ENCODE data around the gene TOP2A. TPM values are rescaled to one million over a fixed set of nuclear protein-coding genes. Genes with fewer than 3 reads are reported as not detected.
A peak's percentile ranks its signal among the peaks of the same experiment; 100 is the strongest.

Gene TOP2A
- total and polyA plus RNA-seq, 9 of the 15 experiments (the other 6 are each of a cell fraction or from before 2014, with no cell fraction given), result 133 to 347 (median 259) TPM

DNA sequence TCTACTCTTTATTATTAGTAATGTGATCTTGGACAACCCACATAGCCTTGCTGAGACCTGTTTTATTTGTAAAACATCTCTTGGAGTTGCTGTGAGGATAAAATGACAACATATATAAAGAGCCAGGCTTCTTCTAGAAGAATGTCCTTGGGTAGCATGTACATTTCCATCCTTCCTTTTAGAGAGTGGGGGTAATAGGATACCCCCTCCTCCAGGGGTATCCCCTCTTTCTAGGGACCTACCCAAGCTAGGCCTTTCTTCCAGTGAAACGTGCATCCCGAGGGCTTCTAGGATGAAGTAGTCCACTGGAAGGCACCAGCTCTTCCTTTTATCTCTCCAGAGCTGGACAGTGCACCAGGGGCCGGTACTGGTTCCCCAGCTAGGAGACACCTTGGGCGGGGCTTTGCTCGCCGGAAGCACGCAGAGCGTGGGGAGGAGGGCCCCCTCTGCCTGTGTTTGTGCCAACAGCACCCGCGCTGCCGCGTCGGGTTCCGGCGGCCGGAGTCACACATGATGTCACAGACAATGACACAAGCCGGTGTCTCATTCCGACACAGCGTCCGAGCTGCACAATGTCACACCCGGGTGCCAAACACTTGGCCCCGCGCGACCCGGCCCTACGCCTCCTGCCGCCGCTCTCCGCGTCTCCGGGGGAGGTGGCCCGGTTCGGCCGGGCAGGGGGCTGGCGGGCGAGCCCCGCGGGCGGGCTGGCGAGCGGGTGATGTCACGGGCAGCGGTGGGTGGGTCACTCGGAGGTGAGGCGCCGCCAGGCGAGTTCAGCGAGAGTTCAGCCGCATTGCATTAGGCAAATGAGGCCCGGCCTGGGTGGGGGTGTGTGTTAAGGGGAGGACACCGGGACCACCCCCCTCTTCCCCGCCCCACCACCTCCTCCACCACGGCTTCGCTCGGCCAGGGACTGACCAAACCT is 76.6 kb downstream of the TOP2A start (continued):
- TF ChIP-seq SRSF1 (IDR thresholded peaks at IDR 0.05; ENCODE audit: low read depth, low read length) (no peak), SRSF9 (IDR thresholded peaks at IDR 0.05; ENCODE audit: borderline replicate concordance, low read depth, low read length) (no peak), NFATC3 (IDR thresholded peaks at IDR 0.05) (no peak), ZFPM2 (CRISPR knock-in tag; IDR thresholded peaks at IDR 0.05) (no peak), RBM17 (IDR thresholded peaks at IDR 0.05; ENCODE audit: borderline replicate concordance, low read depth, low read length) (no peak), ZNF134 (CRISPR knock-in tag; conservative IDR thresholded peaks at IDR 0.05) (no peak), ZC3H11A (IDR thresholded peaks at IDR 0.05; ENCODE audit: low read depth, low read length) (no peak), PTBP1 (IDR thresholded peaks at IDR 0.05; ENCODE audit: low read depth, low read length) (no peak), POLR2B (IDR thresholded peaks at IDR 0.05; ENCODE audit: low read depth, partially characterized antibody) (no peak), SIN3A (IDR thresholded peaks at IDR 0.05; ENCODE audit: borderline replicate concordance in 2 of 2, control insufficient read depth in 1 of 2, low read depth in 2 of 2, low read length in 2 of 2) (0 out of 4 replicates have a peak, but pooled peaks of 1 of the 2 experiments have one; percentile 11), ARHGAP35 (IDR thresholded peaks at IDR 0.05; ENCODE audit: partially characterized antibody) (no peak), CREBBP (IDR thresholded peaks at IDR 0.05; ENCODE audit: low read depth, low read length) (no peak)
- TF ChIP-seq, protein P1, sequence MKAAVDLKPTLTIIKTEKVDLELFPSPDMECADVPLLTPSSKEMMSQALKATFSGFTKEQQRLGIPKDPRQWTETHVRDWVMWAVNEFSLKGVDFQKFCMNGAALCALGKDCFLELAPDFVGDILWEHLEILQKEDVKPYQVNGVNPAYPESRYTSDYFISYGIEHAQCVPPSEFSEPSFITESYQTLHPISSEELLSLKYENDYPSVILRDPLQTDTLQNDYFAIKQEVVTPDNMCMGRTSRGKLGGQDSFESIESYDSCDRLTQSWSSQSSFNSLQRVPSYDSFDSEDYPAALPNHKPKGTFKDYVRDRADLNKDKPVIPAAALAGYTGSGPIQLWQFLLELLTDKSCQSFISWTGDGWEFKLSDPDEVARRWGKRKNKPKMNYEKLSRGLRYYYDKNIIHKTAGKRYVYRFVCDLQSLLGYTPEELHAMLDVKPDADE (conservative IDR thresholded peaks at IDR 0.05; ENCODE audit: control insufficient read depth, low read depth, low read length), result 0 out of 2 replicates have a peak, but pooled peaks have one; percentile 5
- TF ChIP-seq, protein P2, sequence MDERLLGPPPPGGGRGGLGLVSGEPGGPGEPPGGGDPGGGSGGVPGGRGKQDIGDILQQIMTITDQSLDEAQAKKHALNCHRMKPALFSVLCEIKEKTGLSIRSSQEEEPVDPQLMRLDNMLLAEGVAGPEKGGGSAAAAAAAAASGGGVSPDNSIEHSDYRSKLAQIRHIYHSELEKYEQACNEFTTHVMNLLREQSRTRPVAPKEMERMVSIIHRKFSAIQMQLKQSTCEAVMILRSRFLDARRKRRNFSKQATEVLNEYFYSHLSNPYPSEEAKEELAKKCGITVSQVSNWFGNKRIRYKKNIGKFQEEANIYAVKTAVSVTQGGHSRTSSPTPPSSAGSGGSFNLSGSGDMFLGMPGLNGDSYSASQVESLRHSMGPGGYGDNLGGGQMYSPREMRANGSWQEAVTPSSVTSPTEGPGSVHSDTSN (CRISPR knock-in tag; IDR thresholded peaks at IDR 0.05; ENCODE audit: low read depth), result no peak
- TF ChIP-seq, protein P2 (tag; conservative IDR thresholded peaks at IDR 0.05; ENCODE audit: low read depth), result no peak
- TF ChIP-seq, protein P3, sequence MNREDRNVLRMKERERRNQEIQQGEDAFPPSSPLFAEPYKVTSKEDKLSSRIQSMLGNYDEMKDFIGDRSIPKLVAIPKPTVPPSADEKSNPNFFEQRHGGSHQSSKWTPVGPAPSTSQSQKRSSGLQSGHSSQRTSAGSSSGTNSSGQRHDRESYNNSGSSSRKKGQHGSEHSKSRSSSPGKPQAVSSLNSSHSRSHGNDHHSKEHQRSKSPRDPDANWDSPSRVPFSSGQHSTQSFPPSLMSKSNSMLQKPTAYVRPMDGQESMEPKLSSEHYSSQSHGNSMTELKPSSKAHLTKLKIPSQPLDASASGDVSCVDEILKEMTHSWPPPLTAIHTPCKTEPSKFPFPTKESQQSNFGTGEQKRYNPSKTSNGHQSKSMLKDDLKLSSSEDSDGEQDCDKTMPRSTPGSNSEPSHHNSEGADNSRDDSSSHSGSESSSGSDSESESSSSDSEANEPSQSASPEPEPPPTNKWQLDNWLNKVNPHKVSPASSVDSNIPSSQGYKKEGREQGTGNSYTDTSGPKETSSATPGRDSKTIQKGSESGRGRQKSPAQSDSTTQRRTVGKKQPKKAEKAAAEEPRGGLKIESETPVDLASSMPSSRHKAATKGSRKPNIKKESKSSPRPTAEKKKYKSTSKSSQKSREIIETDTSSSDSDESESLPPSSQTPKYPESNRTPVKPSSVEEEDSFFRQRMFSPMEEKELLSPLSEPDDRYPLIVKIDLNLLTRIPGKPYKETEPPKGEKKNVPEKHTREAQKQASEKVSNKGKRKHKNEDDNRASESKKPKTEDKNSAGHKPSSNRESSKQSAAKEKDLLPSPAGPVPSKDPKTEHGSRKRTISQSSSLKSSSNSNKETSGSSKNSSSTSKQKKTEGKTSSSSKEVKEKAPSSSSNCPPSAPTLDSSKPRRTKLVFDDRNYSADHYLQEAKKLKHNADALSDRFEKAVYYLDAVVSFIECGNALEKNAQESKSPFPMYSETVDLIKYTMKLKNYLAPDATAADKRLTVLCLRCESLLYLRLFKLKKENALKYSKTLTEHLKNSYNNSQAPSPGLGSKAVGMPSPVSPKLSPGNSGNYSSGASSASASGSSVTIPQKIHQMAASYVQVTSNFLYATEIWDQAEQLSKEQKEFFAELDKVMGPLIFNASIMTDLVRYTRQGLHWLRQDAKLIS (CRISPR knock-in tag; IDR thresholded peaks at IDR 0.05), result no peak
- TF ChIP-seq, protein P4, sequence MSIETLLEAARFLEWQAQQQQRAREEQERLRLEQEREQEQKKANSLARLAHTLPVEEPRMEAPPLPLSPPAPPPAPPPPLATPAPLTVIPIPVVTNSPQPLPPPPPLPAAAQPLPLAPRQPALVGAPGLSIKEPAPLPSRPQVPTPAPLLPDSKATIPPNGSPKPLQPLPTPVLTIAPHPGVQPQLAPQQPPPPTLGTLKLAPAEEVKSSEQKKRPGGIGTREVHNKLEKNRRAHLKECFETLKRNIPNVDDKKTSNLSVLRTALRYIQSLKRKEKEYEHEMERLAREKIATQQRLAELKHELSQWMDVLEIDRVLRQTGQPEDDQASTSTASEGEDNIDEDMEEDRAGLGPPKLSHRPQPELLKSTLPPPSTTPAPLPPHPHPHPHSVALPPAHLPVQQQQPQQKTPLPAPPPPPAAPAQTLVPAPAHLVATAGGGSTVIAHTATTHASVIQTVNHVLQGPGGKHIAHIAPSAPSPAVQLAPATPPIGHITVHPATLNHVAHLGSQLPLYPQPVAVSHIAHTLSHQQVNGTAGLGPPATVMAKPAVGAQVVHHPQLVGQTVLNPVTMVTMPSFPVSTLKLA (conservative IDR thresholded peaks at IDR 0.05), result peak; percentile 66 to 82
